Measurements from ENCODE around the gene TUNAR. TPM values are rescaled to one million over a fixed set of nuclear protein-coding genes. Genes with fewer than 3 reads are reported as not detected.

TUNAR gene
- total RNA-seq, 1 donor from 2014 or later, result 2.0 TPM

DNA sequence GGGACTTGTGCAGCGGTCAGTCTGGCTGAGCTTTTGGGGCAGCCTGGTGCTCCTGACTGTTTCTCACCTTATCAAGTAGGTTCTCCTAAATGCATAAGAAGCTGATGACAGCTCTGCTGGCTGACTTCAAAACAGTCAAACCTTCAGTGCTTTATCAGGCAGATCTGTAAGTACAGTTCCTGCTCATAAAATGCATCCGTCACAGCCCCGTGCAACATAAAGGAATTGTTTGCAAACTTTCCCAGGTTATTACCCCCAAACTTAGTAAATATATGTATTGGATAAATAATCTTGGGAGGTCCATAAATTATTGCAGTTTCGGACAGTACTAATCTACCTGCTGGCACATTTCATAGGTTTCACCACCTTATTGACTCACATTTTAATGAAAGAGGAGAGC lies 10.7 kb downstream of the TUNAR start:
- Mint-ChIP-seq H3K4me3 (ENCODE audit: unreplicated experiment) (no peak overlapping the region), H3K27ac (ENCODE audit: unreplicated experiment) (no peak overlapping the region), H3K9me3 (ENCODE audit: unreplicated experiment) (no peaks in the 10 kb centered on the region), H3K27me3 (ENCODE audit: unreplicated experiment) (peaks cover 5% of the 10 kb centered on the region), H3K4me1 (ENCODE audit: unreplicated experiment) (peaks cover 4% of the 10 kb centered on the region), H3K36me3 (ENCODE audit: low read depth, unreplicated experiment) (no peaks in the 10 kb centered on the region)
- TF ChIP-seq, protein P1, sequence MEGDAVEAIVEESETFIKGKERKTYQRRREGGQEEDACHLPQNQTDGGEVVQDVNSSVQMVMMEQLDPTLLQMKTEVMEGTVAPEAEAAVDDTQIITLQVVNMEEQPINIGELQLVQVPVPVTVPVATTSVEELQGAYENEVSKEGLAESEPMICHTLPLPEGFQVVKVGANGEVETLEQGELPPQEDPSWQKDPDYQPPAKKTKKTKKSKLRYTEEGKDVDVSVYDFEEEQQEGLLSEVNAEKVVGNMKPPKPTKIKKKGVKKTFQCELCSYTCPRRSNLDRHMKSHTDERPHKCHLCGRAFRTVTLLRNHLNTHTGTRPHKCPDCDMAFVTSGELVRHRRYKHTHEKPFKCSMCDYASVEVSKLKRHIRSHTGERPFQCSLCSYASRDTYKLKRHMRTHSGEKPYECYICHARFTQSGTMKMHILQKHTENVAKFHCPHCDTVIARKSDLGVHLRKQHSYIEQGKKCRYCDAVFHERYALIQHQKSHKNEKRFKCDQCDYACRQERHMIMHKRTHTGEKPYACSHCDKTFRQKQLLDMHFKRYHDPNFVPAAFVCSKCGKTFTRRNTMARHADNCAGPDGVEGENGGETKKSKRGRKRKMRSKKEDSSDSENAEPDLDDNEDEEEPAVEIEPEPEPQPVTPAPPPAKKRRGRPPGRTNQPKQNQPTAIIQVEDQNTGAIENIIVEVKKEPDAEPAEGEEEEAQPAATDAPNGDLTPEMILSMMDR (IDR thresholded peaks at IDR 0.05; ENCODE audit: unreplicated experiment), result no peak
- DNase-seq (ENCODE audit: low spot score), result no peak

DNA sequence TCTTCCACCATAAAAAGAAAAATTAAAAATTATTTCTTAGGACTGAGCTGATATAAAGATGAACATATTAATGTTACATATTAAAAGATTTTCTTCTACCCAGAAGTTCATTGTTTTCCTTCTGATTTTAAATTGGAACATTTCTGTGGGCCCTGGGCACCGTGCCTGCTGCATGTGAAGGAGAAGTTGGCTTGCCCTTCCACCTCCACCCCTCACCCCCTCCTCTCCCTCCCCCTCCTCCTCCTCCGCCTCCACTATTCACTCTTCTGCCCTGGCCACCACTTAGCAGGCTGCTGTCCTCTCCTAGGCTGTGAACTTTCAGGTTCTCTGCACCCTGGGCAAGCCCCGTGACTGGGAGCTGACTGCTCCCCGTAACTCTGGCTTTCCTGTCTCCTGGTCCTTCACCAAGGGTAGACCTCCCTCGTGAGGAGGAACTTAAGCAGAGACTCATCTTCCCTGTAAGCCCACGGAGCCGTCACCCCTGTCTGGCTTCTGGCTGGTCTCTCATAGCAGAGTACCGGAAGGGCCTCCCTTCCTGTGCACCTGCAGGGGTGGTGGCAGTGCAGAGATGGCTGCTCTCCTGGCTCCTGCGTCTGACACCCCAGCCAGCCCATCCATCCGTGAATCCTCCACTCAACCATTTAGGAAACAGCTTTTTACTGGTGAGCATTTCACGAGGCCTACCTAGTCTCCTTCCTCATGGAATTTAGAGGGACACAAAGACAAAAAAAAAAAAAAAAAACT lies 12.8 kb downstream of the TUNAR start:
- peaks cover 6% of the 10 kb centered on the region for H3K27me3 Mint-ChIP-seq (ENCODE audit: unreplicated experiment)
- TF ChIP-seq, protein P1 (IDR thresholded peaks at IDR 0.05; ENCODE audit: unreplicated experiment), result no peak
- no peak for DNase-seq (ENCODE audit: low spot score)
- no peaks in the 10 kb centered on the region for H3K36me3 Mint-ChIP-seq (ENCODE audit: low read depth, unreplicated experiment)
- no peak overlapping the region for H3K27ac Mint-ChIP-seq (ENCODE audit: unreplicated experiment)
- H3K9me3 Mint-ChIP-seq (ENCODE audit: unreplicated experiment), result no peaks in the 10 kb centered on the region
- H3K4me3 Mint-ChIP-seq (ENCODE audit: unreplicated experiment), result no peak overlapping the region
- peaks cover 4% of the 10 kb centered on the region for H3K4me1 Mint-ChIP-seq (ENCODE audit: unreplicated experiment)

DNA sequence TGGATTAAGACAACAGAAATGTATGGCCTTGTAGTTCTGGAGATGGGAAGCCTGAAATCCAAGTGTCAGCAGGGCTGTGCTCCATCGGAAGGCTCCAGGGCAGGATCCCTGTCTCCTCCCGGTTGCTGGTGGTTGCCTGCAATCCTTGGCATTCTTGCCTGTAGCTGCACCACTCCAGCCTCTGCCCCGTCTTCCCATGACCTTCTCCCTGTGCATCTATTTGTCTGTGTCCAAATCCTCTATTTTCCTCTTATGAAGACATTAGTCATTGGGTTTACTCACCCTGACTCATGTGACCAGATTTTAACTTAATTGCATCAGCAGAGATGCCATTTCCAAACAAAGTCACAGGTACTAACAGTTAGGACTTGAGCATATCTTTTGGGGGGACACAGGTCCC lies 15.1 kb downstream of the TUNAR start:
- no peaks in the 10 kb centered on the region for H3K36me3 Mint-ChIP-seq (ENCODE audit: low read depth, unreplicated experiment)

DNA sequence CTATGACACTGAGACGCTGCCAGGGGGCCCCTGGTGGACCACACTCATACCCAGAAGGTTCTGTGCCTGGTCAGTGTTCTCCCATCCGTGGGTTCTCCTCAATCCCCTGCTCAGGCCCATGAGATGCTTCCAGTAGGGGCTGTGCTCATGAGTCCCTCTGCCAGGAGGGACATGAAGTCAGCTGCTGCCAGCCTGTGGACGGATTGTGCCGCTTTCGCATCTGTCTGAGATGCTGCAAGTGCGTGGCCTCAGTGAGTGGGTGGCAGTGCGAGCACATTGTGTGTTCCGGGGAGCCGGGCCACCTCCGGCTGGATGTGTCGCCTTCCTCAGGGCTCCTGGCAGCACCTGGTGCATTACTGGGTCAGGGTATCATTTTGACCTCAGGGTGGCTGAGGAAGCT lies 15.5 kb downstream of the TUNAR start:
- TF ChIP-seq, protein P1 (IDR thresholded peaks at IDR 0.05; ENCODE audit: unreplicated experiment), result no peak
- H3K4me3 Mint-ChIP-seq (ENCODE audit: unreplicated experiment), result no peak overlapping the region
- no peak overlapping the region for H3K27ac Mint-ChIP-seq (ENCODE audit: unreplicated experiment)
- H3K4me1 Mint-ChIP-seq (ENCODE audit: unreplicated experiment), result no peaks in the 10 kb centered on the region
- DNase-seq (ENCODE audit: low spot score), result no peak
- H3K27me3 Mint-ChIP-seq (ENCODE audit: unreplicated experiment), result peaks cover 9% of the 10 kb centered on the region
- no peaks in the 10 kb centered on the region for H3K36me3 Mint-ChIP-seq (ENCODE audit: low read depth, unreplicated experiment)
- H3K9me3 Mint-ChIP-seq (ENCODE audit: unreplicated experiment), result no peaks in the 10 kb centered on the region

More for the DNA sequence above, 15.1 kb downstream of the TUNAR start:
- Mint-ChIP-seq H3K4me3 (ENCODE audit: unreplicated experiment) (no peak overlapping the region), H3K4me1 (ENCODE audit: unreplicated experiment) (no peaks in the 10 kb centered on the region), H3K27me3 (ENCODE audit: unreplicated experiment) (peaks cover 9% of the 10 kb centered on the region), H3K27ac (ENCODE audit: unreplicated experiment) (no peak overlapping the region), H3K9me3 (ENCODE audit: unreplicated experiment) (no peaks in the 10 kb centered on the region)
- DNase-seq (ENCODE audit: low spot score), result no peak
- TF ChIP-seq, protein P1 (IDR thresholded peaks at IDR 0.05; ENCODE audit: unreplicated experiment), result no peak

DNA sequence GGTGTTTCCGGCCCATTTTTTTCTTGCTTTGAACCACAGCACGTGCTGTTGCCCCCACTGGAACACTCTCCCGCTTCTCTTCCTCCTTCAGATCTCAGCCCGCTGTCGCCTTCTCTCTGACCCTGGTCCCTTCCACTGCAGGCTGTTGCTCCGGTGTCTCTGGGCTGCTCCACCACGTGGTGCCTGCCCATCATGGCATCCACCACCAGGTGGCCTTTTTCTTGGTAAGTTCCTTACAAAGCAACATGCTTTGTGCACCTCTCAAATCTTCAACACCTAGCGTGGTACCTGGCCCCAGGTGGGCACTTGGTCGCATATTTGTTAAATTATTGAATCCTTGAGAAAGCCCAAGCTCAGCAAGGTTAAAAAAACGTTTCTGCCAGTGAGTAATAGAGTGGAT lies 19.1 kb downstream of the TUNAR start:
- H3K9me3 Mint-ChIP-seq (ENCODE audit: unreplicated experiment), result no peaks in the 10 kb centered on the region
- TF ChIP-seq, protein P1 (IDR thresholded peaks at IDR 0.05; ENCODE audit: unreplicated experiment), result peak; percentile 55
- H3K27me3 Mint-ChIP-seq (ENCODE audit: unreplicated experiment), result peaks cover 7% of the 10 kb centered on the region
- H3K36me3 Mint-ChIP-seq (ENCODE audit: low read depth, unreplicated experiment), result no peaks in the 10 kb centered on the region
- peak; percentile 50 for DNase-seq (ENCODE audit: low spot score)
- H3K27ac Mint-ChIP-seq (ENCODE audit: unreplicated experiment), result no peak overlapping the region
- no peak overlapping the region for H3K4me3 Mint-ChIP-seq (ENCODE audit: unreplicated experiment)
- no peaks in the 10 kb centered on the region for H3K4me1 Mint-ChIP-seq (ENCODE audit: unreplicated experiment)
